Hematopoietic multipotent progenitor cell treated with erythropoietin and hydrocortisone succinate and interleukin-3 and kit ligand, for 8 days (in vitro differentiated cells): Measurements from ENCODE around the gene NCOR1.
A peak's percentile ranks its signal among the peaks of the same experiment; 100 is the strongest.
"Not testable (repeated sequence)": the region's sequence is repeated elsewhere in the genome, so short reads cannot be mapped to it uniquely, and the experiment has no call there.

Experiments used
- DNase-seq: peaks from one replicate; pipeline ENCODE4 v3.0.0-alpha.2; 2015

The NCOR1 gene

DNA sequence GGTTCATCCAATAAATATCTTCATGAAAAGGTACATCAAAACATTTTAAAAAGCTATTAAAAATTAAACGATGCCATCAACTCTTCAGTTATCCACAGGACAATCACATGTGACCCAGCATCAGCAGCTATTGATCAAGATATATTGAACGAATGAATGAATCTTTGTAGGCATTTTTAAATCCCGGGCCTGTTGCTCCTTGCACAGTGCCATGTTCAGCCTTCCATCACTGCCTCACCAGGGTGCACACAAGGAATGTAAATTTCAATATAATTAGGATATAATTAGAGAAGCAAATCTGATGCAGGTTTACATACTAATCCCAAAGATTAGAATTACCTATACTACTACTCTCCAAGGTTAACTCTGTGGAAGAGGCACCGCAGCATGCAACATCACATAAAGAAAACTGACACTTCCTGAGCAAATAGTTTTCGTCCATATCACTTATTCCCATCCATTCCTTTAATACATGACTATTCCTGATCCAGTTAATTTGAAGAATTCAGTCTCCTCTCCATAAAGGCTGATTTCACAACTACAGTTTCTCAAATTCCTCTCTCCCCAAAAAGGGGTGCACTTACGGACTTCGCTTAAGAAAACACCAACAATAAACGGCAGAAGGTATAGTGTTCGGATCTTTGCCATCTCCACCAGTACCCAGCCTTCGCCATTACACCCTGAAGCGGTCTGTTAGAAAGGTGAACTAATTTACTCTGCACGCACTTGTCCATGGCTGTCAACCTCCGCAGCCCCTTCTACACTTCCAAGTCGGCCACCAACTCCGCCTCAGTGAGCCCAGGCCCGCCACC is 938 bp downstream of the NCOR1 start:
- peak; percentile 46 for DNase-seq

DNA sequence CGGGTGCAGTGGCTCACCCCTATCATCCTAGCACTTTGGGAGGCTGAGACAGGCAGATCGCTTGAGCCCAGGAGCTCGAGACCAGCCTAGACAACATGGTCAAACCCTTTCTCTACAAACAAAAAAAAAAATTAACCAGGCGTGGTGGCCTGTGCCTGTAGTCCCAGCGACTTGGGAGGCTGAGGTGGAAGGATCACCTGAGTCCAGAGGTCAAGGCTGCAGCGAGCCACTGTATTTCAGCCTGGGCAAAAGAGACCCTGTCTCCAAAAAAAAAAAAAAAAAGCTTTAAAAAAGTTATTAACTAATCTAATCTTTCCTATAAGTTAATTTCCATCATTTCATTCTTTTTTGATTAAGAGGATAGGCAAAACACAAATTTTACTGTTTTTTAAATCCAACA is 2.5 kb downstream of the NCOR1 start:
- no peak for DNase-seq

DNA sequence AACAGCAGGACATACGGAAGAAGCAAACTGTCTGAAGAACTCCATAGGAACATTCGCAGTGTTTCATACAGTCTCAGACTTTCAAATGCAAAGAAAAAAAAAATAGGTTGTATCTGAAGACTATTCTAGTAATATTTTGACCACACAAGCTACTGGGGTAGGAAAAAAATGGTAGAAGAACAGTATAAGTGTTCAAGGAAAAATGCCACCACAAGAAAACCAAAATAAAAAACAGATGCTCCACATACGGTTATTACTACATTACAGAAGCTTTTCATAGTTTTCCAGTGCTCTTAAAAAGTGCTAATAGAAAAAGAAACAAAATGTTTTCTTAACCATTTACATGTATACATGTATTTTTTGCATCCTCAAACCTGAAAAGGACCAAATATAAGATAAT is 3.7 kb downstream of the NCOR1 start:
- DNase-seq: no peak

DNA sequence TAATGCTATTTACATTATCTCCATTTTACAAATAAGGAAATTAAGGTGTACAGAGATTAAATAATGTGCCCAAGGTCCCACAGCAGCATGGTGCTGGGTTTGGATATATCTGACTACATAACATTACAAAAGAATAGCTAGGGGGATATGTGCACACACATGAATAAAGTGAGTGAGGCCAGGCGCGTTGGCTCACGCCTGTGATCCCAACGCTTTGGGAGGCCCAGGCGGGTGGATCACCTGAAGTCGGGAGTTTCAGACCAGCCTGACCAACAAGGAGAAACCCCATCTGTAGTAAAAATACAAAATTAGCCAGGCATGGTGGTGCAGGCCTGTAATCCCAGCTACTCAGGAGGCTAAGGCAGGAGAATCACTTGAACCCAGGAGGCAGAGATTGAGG is 10.6 kb downstream of the NCOR1 start:
- not testable (repeated sequence) for DNase-seq

DNA sequence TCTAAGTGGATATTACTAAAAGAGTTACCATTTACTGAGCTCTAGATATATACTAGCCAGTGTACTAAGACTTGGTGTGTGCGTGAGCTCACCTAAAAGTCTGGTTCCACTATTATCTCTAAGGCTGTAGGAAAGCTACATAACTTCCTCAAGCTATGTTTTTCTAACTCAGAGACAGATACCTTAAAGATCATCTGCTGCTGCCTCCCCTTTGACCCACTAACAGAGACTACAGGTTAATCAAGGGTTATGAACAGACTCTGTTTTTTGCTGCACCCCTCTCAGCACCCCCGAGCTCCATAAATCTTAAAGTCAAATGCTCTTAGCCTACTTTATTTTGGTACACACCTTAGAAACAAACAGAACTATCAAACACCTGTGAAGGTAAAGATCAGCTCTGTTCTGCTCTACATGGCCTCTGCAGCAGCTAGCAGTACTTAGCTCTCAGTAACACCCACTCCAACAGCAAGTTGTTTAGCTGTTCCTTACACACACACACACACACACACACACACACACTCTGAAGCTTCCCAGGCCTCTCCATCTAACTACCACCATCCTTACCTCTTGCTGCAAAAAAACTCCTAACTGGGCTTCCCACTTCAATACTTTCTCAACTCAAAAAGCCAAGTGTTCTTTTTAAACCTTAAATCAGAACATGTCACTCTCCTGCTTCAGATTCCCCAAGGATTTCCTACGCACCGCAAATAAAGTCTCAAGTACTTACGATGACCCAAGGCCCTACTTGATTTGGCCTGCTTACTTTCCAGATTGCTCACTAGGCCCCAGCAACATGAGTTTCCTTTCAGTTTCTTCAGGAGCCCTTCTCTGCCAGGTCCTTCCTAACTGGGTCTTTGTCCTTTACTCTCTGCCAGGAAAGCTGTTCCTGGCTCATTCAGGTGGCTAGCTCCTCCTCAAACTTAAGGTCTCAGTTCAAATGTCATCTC is 12.5 kb downstream of the NCOR1 start:
- not testable (repeated sequence) for DNase-seq

DNA sequence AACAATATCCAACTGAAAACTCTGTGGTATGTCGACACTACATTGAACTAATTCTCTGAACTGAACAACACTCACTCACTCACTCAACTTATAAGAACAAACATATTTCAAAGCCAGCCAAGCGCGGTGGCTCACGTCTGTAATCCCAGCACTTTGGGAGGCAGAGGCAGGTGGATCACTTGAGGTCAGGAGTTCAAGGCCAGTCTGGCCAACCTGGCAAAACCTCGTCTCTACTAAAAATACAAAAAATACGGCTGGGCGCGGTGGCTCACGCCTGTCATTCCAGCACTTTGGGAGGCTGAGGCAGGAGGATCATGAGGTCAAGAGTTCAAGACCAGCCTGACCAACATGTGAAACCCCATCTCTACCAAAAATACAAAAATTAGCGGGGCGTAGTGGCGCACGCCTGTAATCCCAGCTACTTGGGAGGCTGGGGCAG is 13.6 kb downstream of the NCOR1 start:
- DNase-seq: not testable (repeated sequence)

DNA sequence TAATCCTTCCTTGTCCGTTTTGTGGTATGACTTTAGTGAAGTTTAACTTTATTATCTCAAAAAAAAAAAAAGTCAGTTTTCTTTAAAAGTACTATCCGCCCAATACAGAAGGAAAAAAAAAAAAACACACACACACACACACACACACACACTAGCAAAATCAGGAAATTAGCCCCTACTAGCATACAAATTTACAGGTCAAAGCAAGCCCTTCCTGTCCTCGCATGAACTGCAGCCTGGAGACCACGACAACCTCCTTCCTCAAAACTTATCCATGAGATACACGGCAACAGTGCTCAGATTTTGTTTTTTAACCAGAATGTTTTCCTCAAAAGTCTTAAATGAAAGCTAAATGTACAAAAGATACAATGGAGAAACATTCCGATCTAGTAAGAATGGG is 16.2 kb downstream of the NCOR1 start:
- no peak for DNase-seq

DNA sequence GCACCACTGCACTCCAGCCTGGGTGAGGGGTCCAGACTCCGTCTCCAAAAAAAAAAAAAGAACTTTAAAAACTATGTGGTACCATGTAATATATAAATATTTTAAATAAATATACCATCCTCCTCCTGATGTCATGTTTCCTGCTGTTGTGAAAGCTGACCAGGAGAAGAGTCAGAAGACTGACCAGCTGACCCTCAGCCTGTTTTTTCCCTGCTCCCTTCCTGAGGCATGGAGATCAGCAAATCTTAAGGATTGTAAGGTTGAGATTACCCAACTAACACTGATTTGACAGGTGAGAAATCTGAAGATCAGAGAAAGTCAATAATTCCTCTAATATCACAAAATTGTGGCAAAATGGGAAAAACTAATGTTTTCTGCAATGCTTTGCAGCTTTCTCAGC is 18.1 kb downstream of the NCOR1 start:
- DNase-seq: no peak

DNA sequence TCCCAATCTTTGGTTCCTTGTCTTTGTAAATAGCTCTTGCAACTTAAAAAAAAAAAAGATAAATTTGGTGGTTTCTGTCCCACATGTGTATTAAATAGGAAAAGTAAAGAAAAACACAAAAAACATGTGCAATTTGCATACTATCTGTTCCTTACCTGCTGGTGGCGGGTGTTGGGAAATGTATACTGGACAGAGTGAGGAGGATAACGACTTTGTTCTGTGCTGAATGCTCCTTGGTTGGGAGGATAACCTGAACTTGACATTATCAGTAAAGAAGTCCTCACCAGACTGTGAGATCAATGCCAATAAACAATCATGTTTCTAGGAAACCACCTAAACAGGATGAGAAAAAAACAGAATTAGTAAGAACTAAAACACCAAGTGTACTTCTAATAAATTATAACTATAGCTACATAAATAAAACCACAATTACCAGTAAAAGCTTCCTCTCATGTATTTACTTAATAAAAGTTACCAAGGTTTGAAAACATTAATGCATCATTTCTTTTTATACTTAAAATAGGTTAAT is 21.0 kb downstream of the NCOR1 start:
- peak; percentile 79 for DNase-seq

DNA sequence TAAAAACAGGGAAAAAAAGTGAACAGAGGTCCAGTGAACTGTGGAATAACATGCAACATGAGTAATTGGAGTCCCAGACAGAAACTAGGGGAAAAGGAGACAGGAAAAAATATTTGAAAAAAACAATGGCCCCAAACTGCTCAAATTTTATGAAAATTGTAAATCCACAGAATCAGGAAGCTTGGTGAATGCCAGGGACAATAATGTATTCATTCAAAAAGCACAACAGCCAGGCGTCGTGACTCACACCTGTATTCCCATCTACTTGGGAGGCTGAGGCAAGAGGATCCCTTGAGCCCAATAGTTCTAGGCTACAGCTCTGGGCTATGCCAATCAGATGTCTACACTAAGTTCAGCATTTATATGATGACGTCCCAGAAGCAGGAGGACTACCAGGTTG is 23.7 kb downstream of the NCOR1 start:
- no peak for DNase-seq

DNA sequence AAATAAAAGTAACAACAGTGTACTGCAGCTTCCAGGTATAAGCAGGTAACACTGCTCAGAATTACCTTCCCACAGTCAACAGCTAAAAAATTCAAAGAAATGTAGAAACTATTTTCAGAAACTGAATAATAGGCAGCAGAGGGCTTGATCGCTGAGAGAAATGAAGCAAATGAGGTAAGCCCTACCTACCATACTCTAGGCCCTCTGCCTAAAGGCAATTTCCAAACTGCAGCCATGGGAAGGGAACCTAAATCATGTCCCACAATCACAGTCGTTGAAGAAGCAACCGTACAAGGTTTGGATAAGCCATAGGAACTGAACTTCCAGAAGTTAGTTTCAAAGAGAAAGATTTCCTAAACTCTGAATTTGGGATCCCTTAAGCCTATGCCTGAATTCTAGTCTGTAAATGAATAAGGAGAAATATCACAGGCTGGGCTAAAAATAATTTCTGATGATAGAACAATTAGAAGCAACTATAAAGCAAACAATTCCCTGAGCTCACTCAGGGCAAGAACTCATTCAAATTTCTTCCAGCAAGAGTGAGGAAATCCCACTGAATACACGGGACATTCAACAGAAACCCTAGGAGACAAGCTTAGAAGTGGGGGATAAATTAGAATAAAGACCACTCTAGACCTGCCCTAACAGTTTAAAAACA is 24.5 kb downstream of the NCOR1 start:
- DNase-seq: no peak

DNA sequence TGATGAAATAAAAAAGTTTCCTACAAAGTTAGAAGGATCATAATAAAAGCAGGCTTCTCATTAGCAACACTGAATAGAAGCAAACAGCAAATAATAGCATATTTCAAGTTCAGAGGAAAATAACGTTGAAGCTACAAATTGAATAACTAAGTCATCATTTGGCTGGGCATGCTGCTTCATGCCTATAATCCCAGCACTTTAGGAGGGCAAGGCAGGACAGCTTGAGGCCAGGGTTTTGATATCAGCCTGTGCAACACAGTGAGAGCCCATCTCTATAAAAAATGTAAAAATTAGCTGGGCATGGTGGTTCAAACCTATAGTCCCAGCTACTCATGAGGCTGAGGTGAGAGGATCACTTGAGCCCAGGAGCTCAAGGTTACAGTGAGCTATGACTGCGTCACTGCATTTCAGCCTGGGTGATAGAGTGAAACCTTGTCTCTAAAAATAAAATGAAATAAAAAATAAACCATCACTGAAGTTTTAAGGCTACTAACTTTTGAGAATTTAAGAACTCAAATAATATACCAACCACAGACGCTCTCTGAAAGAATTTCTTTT is 25.5 kb downstream of the NCOR1 start:
- DNase-seq: no peak

DNA sequence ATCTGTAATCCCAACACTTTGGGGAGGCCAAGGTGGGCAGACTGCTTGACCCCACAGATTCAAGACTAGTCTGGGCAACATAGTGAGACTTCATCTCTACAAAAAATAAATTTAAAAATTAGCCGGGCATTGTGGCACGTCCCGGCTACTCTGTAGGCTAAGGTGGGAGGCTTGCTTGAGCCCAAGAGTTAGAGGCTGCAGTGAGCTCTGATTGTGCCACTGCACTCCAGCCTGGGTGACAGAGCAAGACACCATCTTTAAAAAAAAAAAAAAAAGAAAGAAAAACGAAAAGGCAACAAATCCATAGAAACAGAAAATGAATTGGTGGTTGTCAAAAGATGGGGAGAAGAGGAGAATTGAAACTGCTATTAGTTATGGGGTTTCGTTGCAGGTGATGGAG is 27.7 kb downstream of the NCOR1 start:
- DNase-seq: no peak

DNA sequence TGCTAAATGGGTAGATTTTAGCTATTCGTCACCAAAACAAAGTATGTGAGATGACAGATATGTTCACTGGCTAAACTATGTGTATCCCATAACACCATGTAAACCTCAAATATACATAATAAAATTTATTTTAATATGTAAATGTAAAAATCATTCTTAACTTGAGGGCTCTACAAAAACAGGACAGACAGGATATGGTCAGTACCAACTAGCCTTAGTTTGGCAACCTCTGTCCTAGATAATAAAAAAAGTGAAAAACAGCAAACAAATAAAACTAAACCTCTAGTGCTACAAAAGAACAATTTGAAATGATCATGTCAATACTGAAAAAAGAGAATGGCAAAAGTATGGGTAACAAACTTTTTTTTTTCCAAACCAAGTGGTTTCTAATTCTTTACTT is 33.8 kb downstream of the NCOR1 start:
- no peak for DNase-seq

DNA sequence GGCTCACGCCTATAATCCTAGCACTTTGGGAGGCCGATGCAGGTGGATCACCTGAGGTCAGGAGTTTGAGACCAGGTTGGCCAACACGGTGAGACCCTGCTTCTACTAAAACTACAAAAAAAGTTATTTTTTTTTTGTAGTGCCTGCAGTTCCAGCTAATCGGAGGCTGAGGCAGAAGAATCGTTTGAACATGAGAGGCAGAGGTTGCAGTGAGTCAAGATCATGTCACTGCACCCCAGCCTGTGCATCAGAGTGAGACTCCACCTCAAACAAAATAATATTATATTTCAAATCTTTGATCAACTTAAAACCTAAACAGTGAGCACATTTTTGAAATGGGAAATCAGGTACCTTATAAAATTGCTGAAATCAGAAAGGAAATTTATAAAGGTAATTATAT is 36.5 kb downstream of the NCOR1 start:
- DNase-seq: no peak

DNA sequence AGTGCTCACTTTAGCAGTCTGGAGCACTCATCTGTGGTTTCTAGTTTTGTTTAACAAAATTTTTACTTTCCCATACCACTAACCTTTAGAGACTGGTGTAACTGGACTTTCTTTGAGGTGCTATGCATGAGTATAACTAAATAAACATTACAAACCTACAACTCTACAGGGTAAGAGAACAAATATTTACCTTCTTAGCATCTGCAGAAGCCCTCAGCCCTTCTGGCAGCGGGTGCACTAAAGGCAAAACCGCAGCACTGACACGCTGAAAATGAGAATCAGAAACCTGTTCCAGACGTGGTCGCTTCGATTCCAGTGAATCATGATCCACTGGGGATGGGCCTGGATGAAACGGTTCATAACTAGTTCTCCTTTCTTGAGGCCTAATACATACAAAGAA is 43.7 kb downstream of the NCOR1 start:
- DNase-seq: no peak

DNA sequence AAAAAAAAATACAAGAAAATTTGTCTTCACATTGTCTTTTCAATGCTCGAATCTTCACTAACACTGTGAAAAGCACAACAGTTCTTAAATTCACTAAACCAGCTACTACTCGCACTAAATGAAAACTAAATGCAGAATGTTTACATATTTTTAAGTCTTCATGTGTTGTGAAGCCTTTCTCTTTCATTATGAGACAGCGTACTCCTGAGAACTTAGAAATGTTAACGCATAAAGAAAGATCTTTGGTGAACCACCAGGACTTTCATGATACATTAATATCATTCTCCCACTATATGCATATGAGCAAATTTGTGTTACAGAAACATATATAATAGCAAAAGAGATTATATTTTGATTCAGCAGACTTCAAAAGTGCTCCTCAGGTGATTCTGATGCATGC is 48.6 kb downstream of the NCOR1 start:
- DNase-seq: not testable (repeated sequence)

DNA sequence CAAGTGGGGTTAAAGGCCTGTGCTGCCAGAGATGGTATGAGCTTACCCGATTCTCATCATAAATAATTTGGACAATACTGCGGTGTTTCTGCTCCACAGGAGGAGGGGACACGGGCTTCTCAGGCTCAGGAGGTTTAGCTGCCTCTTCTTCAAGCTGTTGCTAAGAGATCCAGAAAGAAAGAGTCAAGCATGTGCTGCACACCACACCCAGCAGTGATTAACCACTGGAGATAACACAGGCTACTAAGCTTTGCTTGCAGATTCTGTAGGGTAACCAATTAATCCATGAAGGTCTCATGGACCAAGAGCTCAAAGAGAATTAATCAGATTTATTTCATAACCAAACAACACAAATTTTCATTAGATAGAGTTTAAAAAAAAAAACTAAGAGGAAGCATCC is 56.6 kb downstream of the NCOR1 start:
- peak; percentile 75 for DNase-seq

DNA sequence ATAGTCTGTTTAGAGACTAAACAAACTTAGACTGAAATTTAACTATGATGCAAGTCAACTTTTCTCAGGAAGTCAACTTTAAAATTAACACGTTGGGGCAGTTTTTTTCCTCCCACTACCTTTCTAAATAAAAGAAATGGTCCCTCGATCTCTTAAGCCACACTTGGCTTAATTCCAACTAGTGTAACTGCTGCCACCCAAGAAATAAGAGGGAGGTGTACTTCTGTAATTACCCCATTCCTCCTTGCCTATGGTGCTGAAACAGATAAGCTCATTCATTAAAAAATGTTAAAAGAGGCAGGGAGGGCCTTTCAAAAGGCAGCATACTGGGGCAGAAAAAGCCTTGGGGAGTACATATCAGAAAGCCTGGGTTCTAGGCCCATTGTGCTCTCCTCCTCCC is 59.8 kb downstream of the NCOR1 start:
- peak; percentile 86 for DNase-seq

DNA sequence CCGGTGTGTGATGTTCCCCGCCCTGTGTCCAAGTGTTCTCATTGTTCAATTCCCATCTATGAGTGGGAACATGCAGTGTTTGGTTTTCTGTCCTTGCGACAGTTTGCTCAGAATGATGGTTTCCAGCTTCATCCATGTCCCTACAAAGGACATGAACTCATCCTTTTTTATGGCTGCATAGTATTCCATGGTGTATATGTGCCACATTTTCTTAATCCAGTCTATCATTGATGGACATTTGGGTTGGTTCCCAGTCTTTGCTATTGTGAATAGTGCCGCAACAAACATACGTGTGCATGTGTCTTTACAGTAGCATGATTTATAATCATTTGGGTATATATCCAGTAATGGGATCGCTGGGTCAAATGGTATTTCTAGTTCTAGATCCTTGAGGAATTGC is 63.0 kb downstream of the NCOR1 start:
- DNase-seq: not testable (repeated sequence)

DNA sequence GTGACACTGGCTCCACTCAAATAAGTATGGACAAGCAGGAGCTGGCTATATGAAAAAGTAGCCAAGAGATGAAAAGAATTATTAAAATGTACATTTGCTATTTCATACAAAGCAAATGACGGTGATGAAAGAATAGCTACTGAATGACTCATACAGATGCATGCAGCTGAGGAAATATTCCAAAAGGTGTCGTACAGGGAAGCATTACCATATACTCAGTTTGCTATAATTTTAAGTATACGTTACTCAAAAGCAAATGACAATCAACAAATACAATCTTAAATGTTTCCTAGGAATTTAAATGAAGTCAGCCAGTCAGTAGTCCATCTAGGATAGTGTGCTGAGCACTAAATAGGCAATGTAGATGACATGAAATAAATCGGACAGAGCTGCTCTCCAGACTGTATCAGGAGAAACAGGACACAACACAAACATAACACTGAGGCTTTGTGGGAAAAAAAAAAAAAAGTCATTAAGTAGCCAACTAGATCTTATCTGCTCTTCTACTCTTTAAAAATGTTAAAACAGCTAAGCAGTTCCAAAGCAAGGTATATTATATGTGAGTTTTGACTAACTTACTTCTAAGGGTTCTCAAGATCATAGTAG is 65.0 kb downstream of the NCOR1 start:
- no peak for DNase-seq

DNA sequence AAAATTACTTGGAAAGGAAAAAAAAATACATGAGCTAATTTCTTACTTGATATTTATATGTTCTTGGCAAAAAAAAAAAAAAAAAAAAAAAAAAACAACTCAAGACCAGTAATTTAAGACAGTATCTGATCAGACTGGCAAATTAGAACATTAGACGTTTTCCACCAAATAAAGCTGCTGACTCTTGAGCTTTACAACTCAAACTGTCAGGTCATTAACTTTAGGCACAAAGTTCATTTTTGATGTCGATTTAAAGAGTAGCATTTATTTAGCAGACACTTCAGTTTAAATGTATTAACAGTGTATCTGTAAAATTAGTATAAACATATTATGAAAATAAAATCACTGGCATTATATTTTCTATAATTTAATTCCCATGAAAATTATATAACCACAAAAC is 66.7 kb downstream of the NCOR1 start:
- DNase-seq: no peak
